ENCODE measurements around the gene DSCAML1. TPM values are rescaled to one million over a fixed set of nuclear protein-coding genes. Genes with fewer than 3 reads are reported as not detected.

Gene DSCAML1
- total RNA-seq, 1 experiment from 2014 or later: 0.15 TPM

- DNase-seq: no peak
- Histone ChIP-seq H2AFZ (ENCODE audit: low read length) (no peak overlapping the region), H2BK5ac (ENCODE audit: insufficient read length, low read length) (no peak overlapping the region), H3K27me3 (ENCODE audit: insufficient read depth, low read length) (no peaks in the 10 kb centered on the region), H2BK20ac (ENCODE audit: low read depth, low read length, poor library complexity, severe bottlenecking) (no peak overlapping the region), H3K4ac (ENCODE audit: low read depth, low read length) (no peak overlapping the region), H3K79me1 (ENCODE audit: insufficient read depth, low read depth, low read length, poor library complexity, severe bottlenecking) (no peaks in the 10 kb centered on the region), H3K4me2 (ENCODE audit: insufficient read depth, insufficient read length, low read length) (no peak overlapping the region), H2AK5ac (ENCODE audit: insufficient read length, low read length) (no peak overlapping the region), H3K9me3 (ENCODE audit: control insufficient read depth, low read depth, low read length) (no peaks in the 10 kb centered on the region), H4K91ac (ENCODE audit: insufficient read length, low read depth, low read length) (no peak overlapping the region), H3T11ph (ENCODE audit: low read length) (no peak overlapping the region), H2BK12ac (ENCODE audit: insufficient read length, low read depth, low read length) (no peak overlapping the region), H3K18ac (ENCODE audit: insufficient read length, low read depth, low read length) (no peak overlapping the region), H4K5ac (ENCODE audit: insufficient read length, low read depth, low read length) (no peak overlapping the region), H3K9ac (ENCODE audit: extremely low read depth, insufficient read length, low read length) (no peak overlapping the region), H2BK120ac (ENCODE audit: low read depth, low read length, poor library complexity, severe bottlenecking) (no peak overlapping the region), H4K20me1 (ENCODE audit: control insufficient read depth, insufficient read depth, insufficient read length) (no peaks in the 10 kb centered on the region), H3K14ac (ENCODE audit: insufficient read depth, low read length) (no peak overlapping the region; the same call in 1 of the 2 replicates), H3K56ac (ENCODE audit: insufficient read length, low read depth, low read length) (no peak overlapping the region), H3K4me1 (ENCODE audit: insufficient read depth, low read length) (no peaks in the 10 kb centered on the region), H3K23me2 (ENCODE audit: insufficient read length, low read depth, low read length, poor library complexity, severe bottlenecking) (no peaks in the 10 kb centered on the region), H3K27ac (ENCODE audit: insufficient read length, low read depth, low read length) (no peak overlapping the region), H3K23ac (ENCODE audit: insufficient read length, low read depth, low read length) (no peak overlapping the region), H4K8ac (replicated peaks; ENCODE audit: insufficient read length, low read depth, low read length) (no peak overlapping the region), H3K79me2 (ENCODE audit: insufficient read depth, low read length) (no peaks in the 10 kb centered on the region), H2BK15ac (ENCODE audit: low read depth, low read length) (no peak overlapping the region)
- Mint-ChIP-seq H3K27me3 (ENCODE audit: low read depth) (peaks cover 25% of the 10 kb centered on the region), H3K4me3 (no peak overlapping the region), H3K36me3 (ENCODE audit: insufficient read depth in 1 of 3, low read depth in 3 of 3) (no peaks in the 10 kb centered on the region), H3K27ac (no peak overlapping the region), H3K9me3 (no peaks in the 10 kb centered on the region), H3K4me1 (peaks cover 8 to 17% of the 10 kb centered on the region in 2 experiments; a peak in 2 of 4 replicates)
- no peak for TF ChIP-seq CTCF (conservative IDR thresholded peaks at IDR 0.05)
- WGBS (ENCODE audit: extremely low coverage, insufficient read length, low lambda C conversion rate): no CpG with 5 or more reads among the region's 3 CpGs
Measured at GRCh38 chr11:117632306-117632705, 164.7 kb downstream of the DSCAML1 start.

Measured in H9 (cell line).